KG1 (cell line): Measurements from ENCODE around the gene RNF148.
"Not testable (repeated sequence)": the region's sequence is repeated elsewhere in the genome, so short reads cannot be mapped to it uniquely, and the experiment has no call there.

Source experiments
- DNase-seq: peaks from one replicate; lab custom pipeline; 2025; lab: John Stamatoyannopoulos, UW

RNF148 gene

DNA sequence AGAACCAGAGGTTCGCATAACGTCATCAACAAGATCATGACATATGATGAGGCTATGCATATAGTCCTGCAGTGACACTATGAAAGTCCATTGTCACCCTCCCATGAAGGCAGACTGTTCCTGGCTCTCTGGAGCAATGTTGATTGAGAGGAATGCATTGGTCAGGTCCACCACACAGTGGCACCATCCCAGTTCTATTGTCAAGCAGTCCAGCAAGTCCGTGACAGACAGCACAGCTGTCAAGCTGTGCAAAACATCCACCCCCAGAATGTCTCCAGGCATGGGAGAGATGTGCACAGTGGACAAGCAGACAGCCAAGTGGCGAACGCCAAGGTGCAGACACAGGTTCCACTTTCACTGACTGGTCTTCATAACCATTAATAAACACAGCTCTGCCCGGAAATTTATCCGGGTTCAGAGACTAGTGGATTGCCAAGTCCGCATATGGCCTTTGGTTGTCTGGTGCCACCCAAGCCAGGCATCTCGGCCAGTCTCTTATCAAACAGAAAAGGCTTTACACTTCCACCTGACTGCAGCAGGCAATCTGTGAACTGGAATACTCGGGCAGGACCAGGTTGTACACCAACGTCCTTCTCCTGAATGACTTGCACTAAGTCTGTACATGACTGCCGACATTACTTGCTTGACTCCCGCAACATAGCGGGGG, 11.0 kb downstream of the RNF148 start:
- DNase-seq, result no peak

DNA sequence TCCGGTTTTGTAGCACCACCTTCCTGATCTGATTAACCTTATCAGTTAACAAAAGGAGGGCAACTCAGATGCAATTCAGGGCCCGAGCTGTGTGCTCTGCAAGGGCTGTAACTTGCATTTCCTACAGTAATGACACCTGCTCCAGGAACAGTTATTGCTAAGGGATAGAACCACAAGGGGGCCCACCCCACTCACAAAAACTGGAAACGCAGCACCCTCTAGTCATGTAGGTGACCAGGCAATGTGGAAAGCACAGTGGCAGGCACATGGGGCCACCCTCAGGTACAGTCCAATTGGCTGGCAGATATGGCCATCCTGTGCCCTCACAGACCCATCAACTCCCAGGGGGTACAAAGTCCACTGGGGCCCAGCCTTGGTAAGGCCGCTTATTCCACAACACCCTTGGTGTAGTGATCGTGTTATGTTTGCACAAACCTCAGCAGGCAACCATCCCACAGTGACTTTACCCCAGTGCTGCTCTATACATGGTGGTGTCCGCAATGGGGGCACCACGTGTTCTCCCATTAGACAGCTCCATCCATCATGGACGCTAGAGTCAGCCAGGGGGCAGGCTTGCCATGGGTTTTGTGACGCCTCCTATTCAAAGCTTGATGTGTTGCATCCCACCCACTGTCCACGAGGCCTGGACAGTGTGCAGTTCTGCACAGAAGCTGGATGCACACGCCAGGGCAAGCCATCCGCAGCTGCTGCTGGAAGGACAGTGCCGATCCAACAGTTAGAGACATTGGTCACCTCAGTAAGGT, 13.2 kb downstream of the RNF148 start:
- no peak for DNase-seq

- DNase-seq, result no peak
These were observed 14.2 kb downstream of the RNF148 start for GRCh38 chr7:122688400-122688998.

DNA sequence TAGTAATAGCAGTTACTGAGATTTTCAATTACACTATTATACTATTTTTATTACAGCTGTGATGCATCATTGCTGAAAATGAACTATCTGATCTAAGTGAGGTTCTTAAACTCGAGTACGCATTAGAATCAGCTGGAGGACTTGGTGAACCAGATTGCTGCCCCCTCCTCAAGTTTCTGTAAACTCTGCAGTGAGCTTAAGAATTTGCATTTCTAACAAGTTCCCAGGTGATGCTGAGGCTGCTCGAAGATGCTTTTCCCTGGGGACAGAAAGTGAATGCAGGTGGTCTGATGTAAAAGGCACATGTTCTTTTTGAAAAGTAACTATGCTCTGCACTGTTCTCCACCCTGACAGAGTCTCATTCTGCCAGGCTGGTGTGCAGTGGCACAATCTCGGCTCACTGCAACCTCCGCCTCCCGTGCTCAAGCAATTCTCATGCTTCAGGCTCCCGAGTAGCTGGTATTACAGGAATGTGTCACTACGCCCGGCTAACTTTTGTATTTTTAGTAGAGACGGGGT, 16.3 kb downstream of the RNF148 start:
- no peak for DNase-seq

DNA sequence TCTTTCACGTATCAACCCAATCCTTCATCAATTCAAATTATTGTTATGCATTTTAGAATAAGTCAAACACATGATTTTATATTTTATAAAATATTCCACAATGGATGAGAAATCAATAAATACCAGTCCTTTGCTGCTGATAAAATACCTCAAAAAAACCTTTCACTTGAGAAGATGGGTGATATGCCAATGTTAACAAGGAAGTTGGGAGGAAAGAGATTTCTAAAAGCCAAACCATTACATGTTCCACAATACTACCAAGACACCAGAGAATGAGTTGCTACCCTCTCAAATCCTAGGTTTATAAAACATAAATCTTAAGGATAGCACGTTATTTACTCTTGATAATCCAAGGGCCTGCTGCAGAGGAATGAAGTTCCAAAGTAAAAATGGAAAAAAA, 18.2 kb downstream of the RNF148 start:
- no peak for DNase-seq

- no peak for DNase-seq
These were observed 19.7 kb downstream of the RNF148 start for GRCh38 chr7:122682815-122683550.

- DNase-seq, result not testable (repeated sequence)
These were observed 21.5 kb downstream of the RNF148 start for GRCh38 chr7:122681186-122681585.

DNA sequence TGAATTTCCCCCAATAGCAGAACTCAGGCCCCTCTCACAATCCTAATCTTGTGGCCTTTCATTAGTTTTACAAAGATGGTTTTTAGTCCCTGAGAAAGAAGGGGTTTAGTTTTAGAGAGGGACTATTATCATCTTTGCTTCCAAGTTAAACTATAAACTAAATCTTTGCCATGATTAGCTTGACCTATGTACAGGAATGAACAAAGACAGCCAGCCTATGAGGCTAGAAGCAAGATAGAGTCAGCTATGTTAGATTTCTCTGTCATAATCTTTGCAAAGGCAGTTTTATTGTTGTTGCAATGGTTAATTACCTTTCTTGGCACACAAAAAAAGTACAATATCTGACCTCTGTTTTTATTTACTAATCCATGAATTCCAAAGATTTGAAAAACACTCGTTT, 22.9 kb downstream of the RNF148 start:
- DNase-seq, result no peak

DNA sequence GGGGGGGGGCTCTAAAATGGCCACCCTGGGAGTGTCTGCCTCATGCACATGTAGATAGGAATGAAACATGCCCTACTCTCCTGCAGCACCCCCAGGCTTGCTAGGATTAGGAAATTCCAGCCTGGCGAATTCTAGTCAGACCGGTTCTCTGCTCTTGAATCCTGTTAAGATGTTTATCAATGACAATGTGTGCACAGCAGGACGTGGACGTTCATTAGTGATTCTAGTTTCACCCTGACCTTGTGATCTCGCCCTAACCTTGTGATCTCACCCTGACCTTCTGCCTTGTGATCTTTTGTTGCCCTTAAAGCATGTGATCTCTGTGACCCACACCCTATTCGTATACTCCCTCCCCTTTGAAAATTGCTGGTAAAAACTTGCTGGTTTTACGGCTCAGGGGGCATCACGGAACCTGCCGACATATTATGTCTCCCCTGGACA, 23.4 kb downstream of the RNF148 start:
- DNase-seq, result not testable (repeated sequence)

- DNase-seq, result no peak
These were observed 25.6 kb downstream of the RNF148 start for GRCh38 chr7:122677149-122677548.

DNA sequence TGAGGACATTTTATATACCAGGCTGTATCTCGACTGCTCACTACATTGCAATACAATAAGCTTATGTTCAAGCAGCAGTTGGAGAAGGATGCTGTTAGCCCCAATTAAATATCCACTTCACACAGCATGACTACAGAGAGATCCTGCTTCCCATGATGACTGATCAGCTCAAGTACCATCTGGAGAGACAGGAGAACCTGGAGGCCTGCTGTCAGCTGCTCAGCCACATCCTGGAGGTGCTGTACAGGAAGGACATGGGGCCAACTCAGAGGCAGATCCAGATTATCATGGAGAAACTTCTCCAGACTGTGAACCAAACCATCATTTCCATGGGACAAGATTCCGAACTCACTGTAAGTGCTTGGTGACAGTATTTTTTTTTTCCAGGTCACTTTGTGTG, 26.3 kb downstream of the RNF148 start:
- no peak for DNase-seq

DNA sequence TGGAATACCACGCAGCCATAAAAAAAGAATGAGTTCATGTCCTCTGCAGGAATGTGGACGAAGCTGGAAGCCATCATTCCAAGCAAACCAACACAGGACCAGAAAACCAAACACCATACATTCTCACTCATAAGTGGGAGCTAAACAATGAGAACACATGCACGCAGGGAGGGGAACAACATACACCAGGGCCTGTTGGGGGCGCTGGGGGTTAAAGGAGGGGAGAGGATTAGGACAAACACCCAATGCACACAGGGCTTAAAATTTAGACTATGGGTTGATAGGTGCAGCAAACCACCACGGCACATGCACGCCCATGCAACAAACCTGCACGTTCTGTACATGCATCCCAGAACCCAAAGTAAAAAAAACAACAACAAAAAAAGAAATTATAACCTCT, 27.1 kb downstream of the RNF148 start:
- no peak for DNase-seq

- no peak for DNase-seq
These were observed 27.7 kb downstream of the RNF148 start for GRCh38 chr7:122675011-122675410.

- DNase-seq, result no peak
These were observed 28.2 kb downstream of the RNF148 start for GRCh38 chr7:122674502-122674901.

GRCh38 chr7:122673951-122674350, 28.8 kb downstream of the RNF148 start:
- no peak for DNase-seq

- no peak for DNase-seq
These were observed 30.2 kb downstream of the RNF148 start for GRCh38 chr7:122672536-122672935.

- no peak for DNase-seq
These were observed 39.0 kb downstream of the RNF148 start for GRCh38 chr7:122663733-122664132.

DNA sequence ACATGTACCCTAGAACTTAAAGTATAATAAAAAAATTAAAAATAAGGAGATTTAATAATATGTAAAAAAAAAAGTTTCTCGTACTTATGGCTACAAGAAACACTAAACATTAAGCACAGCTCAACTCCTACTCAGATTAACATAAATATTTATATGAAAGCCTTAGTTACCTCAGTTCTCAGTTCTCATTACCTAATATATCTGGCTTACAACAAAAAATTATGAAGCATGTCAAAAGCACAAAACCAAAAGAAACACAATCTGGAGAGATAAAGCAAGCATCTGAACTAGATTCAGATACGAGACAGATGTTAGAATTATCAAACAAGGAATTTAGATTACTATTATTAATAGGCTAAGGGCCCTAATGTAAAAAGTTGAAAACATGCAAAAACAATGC, 43.9 kb downstream of the RNF148 start:
- no peak for DNase-seq

- DNase-seq, result no peak
These were observed 49.0 kb downstream of the RNF148 start for GRCh38 chr7:122653685-122654084.

DNA sequence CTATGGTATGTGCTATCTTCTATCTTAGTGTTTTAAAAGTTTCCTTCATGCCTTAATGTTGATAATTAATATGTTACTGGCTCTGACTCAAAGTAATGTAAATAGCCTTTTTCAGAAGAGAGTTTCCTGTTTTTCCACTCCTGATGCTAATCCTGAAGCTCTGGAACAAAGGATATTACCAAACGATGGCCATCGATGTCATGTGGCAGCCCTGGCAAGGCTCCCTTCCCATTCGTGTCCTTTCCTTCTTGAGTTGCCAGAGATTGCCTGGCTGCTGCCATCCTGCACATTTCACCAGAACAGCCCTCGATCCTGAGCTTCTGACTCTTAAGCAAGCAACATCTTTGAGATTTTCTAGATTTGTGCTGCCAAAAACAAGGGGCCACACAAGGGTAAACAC, 49.8 kb downstream of the RNF148 start:
- no peak for DNase-seq
